C4-2B (cell line): ENCODE measurements around the gene IPO9.

ENCODE experiments used
- ZFX ChIP-seq: fragments of 450-650 bp; IDR thresholded peaks from 2 replicates; pipeline ENCODE4 v1.6.1; 2017
- TF ChIP-seq, protein P1 (sequence below): fragments of 450-650 bp; conservative IDR thresholded peaks from 2 replicates; pipeline ENCODE4 v1.5.1; 2017; ENCODE audit warnings: mild to moderate bottlenecking

DNA sequence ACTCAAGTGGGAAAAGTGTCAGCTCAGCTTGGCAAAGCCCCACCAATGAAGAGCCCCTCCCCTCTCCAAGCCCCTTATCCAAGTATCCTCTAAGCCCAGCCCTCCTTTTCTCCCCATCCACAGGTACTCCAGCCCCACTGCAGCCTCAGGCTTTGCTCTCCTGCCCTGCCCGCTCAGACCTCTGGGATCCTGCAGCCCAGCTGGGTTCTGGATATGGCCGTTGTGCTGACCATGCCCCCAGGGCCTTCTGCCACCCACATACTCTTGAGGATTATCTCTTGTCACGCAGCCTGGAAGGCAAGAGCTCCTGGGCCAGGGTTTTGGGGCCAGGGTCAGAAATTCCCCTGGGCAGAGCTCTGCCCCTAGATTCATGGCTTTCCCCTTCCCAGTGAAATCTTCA lies 64.5 kb downstream of the IPO9 start:
- TF ChIP-seq, protein P1, sequence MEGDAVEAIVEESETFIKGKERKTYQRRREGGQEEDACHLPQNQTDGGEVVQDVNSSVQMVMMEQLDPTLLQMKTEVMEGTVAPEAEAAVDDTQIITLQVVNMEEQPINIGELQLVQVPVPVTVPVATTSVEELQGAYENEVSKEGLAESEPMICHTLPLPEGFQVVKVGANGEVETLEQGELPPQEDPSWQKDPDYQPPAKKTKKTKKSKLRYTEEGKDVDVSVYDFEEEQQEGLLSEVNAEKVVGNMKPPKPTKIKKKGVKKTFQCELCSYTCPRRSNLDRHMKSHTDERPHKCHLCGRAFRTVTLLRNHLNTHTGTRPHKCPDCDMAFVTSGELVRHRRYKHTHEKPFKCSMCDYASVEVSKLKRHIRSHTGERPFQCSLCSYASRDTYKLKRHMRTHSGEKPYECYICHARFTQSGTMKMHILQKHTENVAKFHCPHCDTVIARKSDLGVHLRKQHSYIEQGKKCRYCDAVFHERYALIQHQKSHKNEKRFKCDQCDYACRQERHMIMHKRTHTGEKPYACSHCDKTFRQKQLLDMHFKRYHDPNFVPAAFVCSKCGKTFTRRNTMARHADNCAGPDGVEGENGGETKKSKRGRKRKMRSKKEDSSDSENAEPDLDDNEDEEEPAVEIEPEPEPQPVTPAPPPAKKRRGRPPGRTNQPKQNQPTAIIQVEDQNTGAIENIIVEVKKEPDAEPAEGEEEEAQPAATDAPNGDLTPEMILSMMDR = no peak
- TF ChIP-seq ZFX = no peak
